ENCODE measurements around the gene TNIP3. TPM values are rescaled to one million over a fixed set of nuclear protein-coding genes. Genes with fewer than 3 reads are reported as not detected.
A peak's percentile ranks its signal among the peaks of the same experiment; 100 is the strongest.
"Not testable (repeated sequence)": the region's sequence is repeated elsewhere in the genome, so short reads cannot be mapped to it uniquely, and the experiment has no call there.

Gene TNIP3
- total RNA-seq (3.5 TPM), polyA plus RNA-seq (2.1 TPM)
- long read RNA-seq, donor 1, result 0 reads
- long read RNA-seq, donor 2, result 0 reads
- long read RNA-seq, donor 3, result 0 reads
- long read RNA-seq, donor 4, result 0 reads
- long read RNA-seq, donor 5, result 0 reads
- long read RNA-seq, donor 6, result 0 reads
- long read RNA-seq, donor 7, result 0 reads
- long read RNA-seq, donor 8, result 0 reads
- long read RNA-seq, donor 9, result 0 reads
- long read RNA-seq, donor 10, result 0 reads

GRCh38 chr4:121164291-121164690 is at the start of gene TNIP3:
Gene TNIP3, minus strand, starts transcription at chr4:121164321. Its CDS starts 196 bp downstream, at chr4:121164125.
- no peak for DNase-seq (ENCODE audit: low read depth in 6 of 9, low spot score in 9 of 9)
- WGBS, result 90% methylated on average over 4 of the region's 4 CpGs
- no peak within 1 kb of the TSS for H3K4me3 ChIP-seq (ENCODE audit: low read length in 2 of 2)
- H3K27me3 ChIP-seq (ENCODE audit: control insufficient read depth in 2 of 2, insufficient read depth in 1 of 2, low read length in 1 of 2), result no peaks in the 10 kb centered on the region
- peak within 1 kb of the TSS; percentile 23 to 62 for H3K27ac ChIP-seq (ENCODE audit: low read depth in 1 of 2, low read length in 1 of 2)
- H3K4me1 ChIP-seq (ENCODE audit: control insufficient read depth in 2 of 2, insufficient read depth in 2 of 2, low read length in 2 of 2), result peaks cover 0 to 6% of the 10 kb centered on the region in 2 donors
- H3K36me3 ChIP-seq (ENCODE audit: control insufficient read depth in 2 of 2, insufficient read depth in 2 of 2, low read length in 1 of 2), result no peaks in the 10 kb centered on the region
- no peaks in the 10 kb centered on the region for H3K9me3 ChIP-seq (ENCODE audit: control insufficient read depth in 2 of 2, insufficient read depth in 1 of 2, low read length in 1 of 2)

GRCh38 chr4:121212806-121213205 is 48.7 kb upstream of the TNIP3 start:
- 89% methylated on average over 2 of the region's 2 CpGs for WGBS
- no peaks in the 10 kb centered on the region for H3K36me3 ChIP-seq (ENCODE audit: control insufficient read depth in 2 of 2, insufficient read depth in 2 of 2, low read length in 1 of 2)
- no peak overlapping the region for H3K27ac ChIP-seq (ENCODE audit: low read depth in 1 of 2, low read length in 1 of 2)
- H3K9me3 ChIP-seq (ENCODE audit: control insufficient read depth in 2 of 2, insufficient read depth in 1 of 2, low read length in 1 of 2), result no peaks in the 10 kb centered on the region
- no peak for DNase-seq (ENCODE audit: low read depth in 6 of 9, low spot score in 9 of 9)
- no peaks in the 10 kb centered on the region for H3K27me3 ChIP-seq (ENCODE audit: control insufficient read depth in 2 of 2, insufficient read depth in 1 of 2, low read length in 1 of 2)
- no peaks in the 10 kb centered on the region for H3K4me1 ChIP-seq (ENCODE audit: control insufficient read depth in 2 of 2, insufficient read depth in 2 of 2, low read length in 2 of 2)
- no peak overlapping the region for H3K4me3 ChIP-seq (ENCODE audit: low read length in 2 of 2)

GRCh38 chr4:121209171-121209570 is 45.0 kb upstream of the TNIP3 start:
- Histone ChIP-seq H3K9me3 (ENCODE audit: control insufficient read depth in 2 of 2, insufficient read depth in 1 of 2, low read length in 1 of 2) (no peaks in the 10 kb centered on the region), H3K27ac (ENCODE audit: low read depth in 1 of 2, low read length in 1 of 2) (no peak overlapping the region), H3K4me3 (ENCODE audit: low read length in 2 of 2) (no peak overlapping the region), H3K4me1 (ENCODE audit: control insufficient read depth in 2 of 2, insufficient read depth in 2 of 2, low read length in 2 of 2) (no peaks in the 10 kb centered on the region), H3K27me3 (ENCODE audit: control insufficient read depth in 2 of 2, insufficient read depth in 1 of 2, low read length in 1 of 2) (no peaks in the 10 kb centered on the region), H3K36me3 (ENCODE audit: control insufficient read depth in 2 of 2, insufficient read depth in 2 of 2, low read length in 1 of 2) (no peaks in the 10 kb centered on the region)
- no peak for DNase-seq (ENCODE audit: low read depth in 6 of 9, low spot score in 9 of 9)
- 97% methylated on average over 1 of the region's 1 CpG for WGBS

- WGBS, result 95% methylated on average over 4 of the region's 4 CpGs
- H3K4me3 ChIP-seq (ENCODE audit: low read length in 2 of 2), result no peak overlapping the region
- H3K27ac ChIP-seq (ENCODE audit: low read depth in 1 of 2, low read length in 1 of 2), result no peak overlapping the region
- H3K36me3 ChIP-seq (ENCODE audit: control insufficient read depth in 2 of 2, insufficient read depth in 2 of 2, low read length in 1 of 2), result no peaks in the 10 kb centered on the region
- DNase-seq (ENCODE audit: low read depth in 6 of 9, low spot score in 9 of 9), result no peak
- no peaks in the 10 kb centered on the region for H3K27me3 ChIP-seq (ENCODE audit: control insufficient read depth in 2 of 2, insufficient read depth in 1 of 2, low read length in 1 of 2)
- no peaks in the 10 kb centered on the region for H3K4me1 ChIP-seq (ENCODE audit: control insufficient read depth in 2 of 2, insufficient read depth in 2 of 2, low read length in 2 of 2)
- no peaks in the 10 kb centered on the region for H3K9me3 ChIP-seq (ENCODE audit: control insufficient read depth in 2 of 2, insufficient read depth in 1 of 2, low read length in 1 of 2)
Measured at GRCh38 chr4:121208244-121209007, 44.3 kb upstream of the TNIP3 start.

GRCh38 chr4:121205777-121206176 is 41.7 kb upstream of the TNIP3 start:
- H3K4me3 ChIP-seq (ENCODE audit: low read length in 2 of 2); H3K4me1 ChIP-seq (ENCODE audit: control insufficient read depth in 2 of 2, insufficient read depth in 2 of 2, low read length in 2 of 2); H3K27ac ChIP-seq (ENCODE audit: low read depth in 1 of 2, low read length in 1 of 2); H3K27me3 ChIP-seq (ENCODE audit: control insufficient read depth in 2 of 2, insufficient read depth in 1 of 2, low read length in 1 of 2); H3K36me3 ChIP-seq (ENCODE audit: control insufficient read depth in 2 of 2, insufficient read depth in 2 of 2, low read length in 1 of 2); H3K9me3 ChIP-seq (ENCODE audit: control insufficient read depth in 2 of 2, insufficient read depth in 1 of 2, low read length in 1 of 2); DNase-seq (ENCODE audit: low read depth in 6 of 9, low spot score in 9 of 9): not testable (repeated sequence)
- 87% methylated on average over 3 of the region's 3 CpGs for WGBS

DNA sequence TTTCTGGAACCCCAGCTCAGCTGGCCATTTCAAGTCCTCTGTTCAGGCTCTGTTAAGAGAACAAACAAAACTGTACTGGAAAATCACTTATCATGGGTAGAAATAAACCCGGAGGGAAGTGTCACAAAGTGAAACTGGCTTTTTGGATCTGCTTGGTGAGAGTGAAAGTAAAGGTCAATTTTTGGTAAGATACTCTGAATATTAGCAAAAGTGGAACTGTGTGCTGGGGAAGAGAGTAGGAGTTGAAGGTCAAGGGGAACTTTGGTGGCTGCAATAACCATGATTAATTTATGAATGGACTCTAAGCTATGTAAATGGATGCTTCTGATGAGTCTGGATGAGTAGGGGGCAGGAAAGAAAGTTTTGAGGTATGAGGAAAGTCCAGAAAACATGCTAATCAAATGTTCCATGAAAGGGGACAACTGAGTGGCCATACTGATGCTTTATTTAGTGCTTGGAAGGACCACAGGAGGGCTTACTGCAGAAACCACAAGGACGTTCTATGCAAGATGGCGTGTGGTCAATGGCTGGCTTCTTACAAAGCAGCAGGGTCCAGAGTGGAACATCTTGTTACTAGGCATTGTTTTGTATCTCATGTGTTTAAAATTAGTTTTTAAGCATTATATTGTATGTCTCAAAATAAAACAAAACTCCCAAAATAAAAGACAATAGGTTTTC is 36.8 kb upstream of the TNIP3 start:
- peak overlapping the region in 1 of 2 donors; percentile 28 for H3K27ac ChIP-seq (ENCODE audit: low read depth in 1 of 2, low read length in 1 of 2)
- H3K9me3 ChIP-seq (ENCODE audit: control insufficient read depth in 2 of 2, insufficient read depth in 1 of 2, low read length in 1 of 2), result no peaks in the 10 kb centered on the region
- WGBS, result 76% methylated on average over 3 of the region's 3 CpGs
- no peak for DNase-seq (ENCODE audit: low read depth in 6 of 9, low spot score in 9 of 9)
- no peak overlapping the region for H3K4me3 ChIP-seq (ENCODE audit: low read length in 2 of 2)
- H3K36me3 ChIP-seq (ENCODE audit: control insufficient read depth in 2 of 2, insufficient read depth in 2 of 2, low read length in 1 of 2), result no peaks in the 10 kb centered on the region
- H3K4me1 ChIP-seq (ENCODE audit: control insufficient read depth in 2 of 2, insufficient read depth in 2 of 2, low read length in 2 of 2), result peaks cover 5 to 13% of the 10 kb centered on the region in 2 donors
- H3K27me3 ChIP-seq (ENCODE audit: control insufficient read depth in 2 of 2, insufficient read depth in 1 of 2, low read length in 1 of 2), result no peaks in the 10 kb centered on the region

DNA sequence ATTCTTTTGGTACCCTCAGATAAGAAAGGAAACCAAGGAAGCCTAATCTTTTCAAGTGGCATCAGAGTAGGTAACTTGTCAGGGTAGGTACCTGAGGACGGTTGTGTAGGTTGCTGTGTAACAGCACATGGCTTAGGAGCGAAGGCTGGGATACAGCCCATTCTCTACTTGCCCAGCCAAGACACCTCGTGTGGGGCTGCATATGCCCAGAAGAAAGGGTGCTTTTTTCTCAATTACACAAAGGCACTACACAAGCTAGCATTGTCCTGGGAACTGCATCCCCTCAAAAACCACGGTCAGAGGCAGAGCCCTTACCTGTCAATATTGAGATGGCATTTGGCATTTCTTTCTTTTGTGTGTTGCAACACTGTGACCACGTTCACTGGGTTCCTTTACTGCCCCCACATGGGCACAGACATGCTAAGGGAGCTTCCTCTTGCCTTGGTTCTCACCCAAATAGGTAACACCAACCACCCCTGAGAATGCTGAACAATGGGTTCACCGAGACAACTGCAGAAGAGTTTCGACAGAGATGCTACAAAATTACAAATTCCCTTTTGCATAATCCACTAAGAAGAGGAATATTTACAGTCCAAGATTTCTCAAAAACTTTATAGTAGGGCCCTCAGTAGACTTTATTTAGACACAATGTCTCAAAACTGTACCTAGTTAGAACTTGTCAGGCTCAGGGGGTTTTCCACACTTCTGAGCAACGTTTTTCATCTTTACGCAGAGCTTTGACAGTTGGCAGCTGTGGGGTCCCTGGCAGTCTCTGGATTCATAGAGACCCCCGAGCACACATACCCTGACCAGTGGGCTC is 35.8 kb upstream of the TNIP3 start:
- 81% methylated on average over 10 of the region's 10 CpGs for WGBS

GRCh38 chr4:121198251-121198650 is 34.1 kb upstream of the TNIP3 start:
- DNase-seq (ENCODE audit: low read depth in 6 of 9, low spot score in 9 of 9), result no peak
- Histone ChIP-seq H3K4me3 (ENCODE audit: low read length in 2 of 2) (no peak overlapping the region), H3K4me1 (ENCODE audit: control insufficient read depth in 2 of 2, insufficient read depth in 2 of 2, low read length in 2 of 2) (peaks cover 5 to 13% of the 10 kb centered on the region in 2 donors), H3K27me3 (ENCODE audit: control insufficient read depth in 2 of 2, insufficient read depth in 1 of 2, low read length in 1 of 2) (no peaks in the 10 kb centered on the region), H3K9me3 (ENCODE audit: control insufficient read depth in 2 of 2, insufficient read depth in 1 of 2, low read length in 1 of 2) (no peaks in the 10 kb centered on the region), H3K36me3 (ENCODE audit: control insufficient read depth in 2 of 2, insufficient read depth in 2 of 2, low read length in 1 of 2) (no peaks in the 10 kb centered on the region), H3K27ac (ENCODE audit: low read depth in 1 of 2, low read length in 1 of 2) (no peak overlapping the region)

More for the DNA sequence above, 35.8 kb upstream of the TNIP3 start:
- no peaks in the 10 kb centered on the region for H3K36me3 ChIP-seq (ENCODE audit: control insufficient read depth in 2 of 2, insufficient read depth in 2 of 2, low read length in 1 of 2)
- H3K4me1 ChIP-seq (ENCODE audit: control insufficient read depth in 2 of 2, insufficient read depth in 2 of 2, low read length in 2 of 2), result peaks cover 5 to 13% of the 10 kb centered on the region in 2 donors
- H3K27me3 ChIP-seq (ENCODE audit: control insufficient read depth in 2 of 2, insufficient read depth in 1 of 2, low read length in 1 of 2), result no peaks in the 10 kb centered on the region
- peak overlapping the region in 1 of 2 donors; percentile 28 for H3K27ac ChIP-seq (ENCODE audit: low read depth in 1 of 2, low read length in 1 of 2)
- DNase-seq (ENCODE audit: low read depth in 6 of 9, low spot score in 9 of 9), result peak in 1 of 9 donors; percentile 59
- no peak overlapping the region for H3K4me3 ChIP-seq (ENCODE audit: low read length in 2 of 2)
- no peaks in the 10 kb centered on the region for H3K9me3 ChIP-seq (ENCODE audit: control insufficient read depth in 2 of 2, insufficient read depth in 1 of 2, low read length in 1 of 2)

All from thymus (tissue), 14 donors.